A673 (cell line): Measurements from ENCODE around the gene MAST4.

Source experiments
- EZH2 ChIP-seq: fragments of 200-600 bp; sonication (generic); IDR thresholded peaks from 2 replicates; pipeline ENCODE4 v1.6.1; 2017; ENCODE audit warnings: borderline replicate concordance, low read depth, mild to moderate bottlenecking, mixed read lengths, antibody characterized with exemption, low read length; ENCODE audit not compliant: poor library complexity, severe bottlenecking
- TF ChIP-seq, protein P1 (sequence below): fragments of 300-800, 200-600 bp; sonication (generic); conservative IDR thresholded peaks from 2 replicates; pipeline ENCODE4 v1.5.1; 2017; ENCODE audit warnings: low read depth, mild to moderate bottlenecking, antibody characterized with exemption, low read length, moderate library complexity, mixed read lengths

DNA sequence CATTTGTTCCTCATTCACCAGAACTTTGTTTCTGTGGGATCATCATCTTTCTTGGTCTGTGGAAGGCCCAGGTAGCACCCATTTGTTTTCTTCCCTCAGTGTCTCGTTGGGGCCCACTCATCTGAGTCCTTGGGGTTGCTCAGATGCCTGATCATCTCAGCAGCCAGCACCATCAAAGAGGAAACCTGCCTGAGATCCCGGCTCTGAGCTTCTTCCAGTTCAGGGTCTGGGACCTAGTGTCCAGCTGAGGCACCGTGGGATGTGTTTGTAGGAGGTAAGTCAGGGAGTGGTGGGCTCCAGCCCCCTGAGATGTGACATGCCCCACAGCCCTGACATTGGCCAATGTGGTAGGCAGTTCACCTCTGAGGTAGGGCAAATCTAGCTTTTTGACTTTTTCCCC lies 609.8 kb downstream of the MAST4 start:
- TF ChIP-seq EZH2, result no peak
- TF ChIP-seq, protein P1, sequence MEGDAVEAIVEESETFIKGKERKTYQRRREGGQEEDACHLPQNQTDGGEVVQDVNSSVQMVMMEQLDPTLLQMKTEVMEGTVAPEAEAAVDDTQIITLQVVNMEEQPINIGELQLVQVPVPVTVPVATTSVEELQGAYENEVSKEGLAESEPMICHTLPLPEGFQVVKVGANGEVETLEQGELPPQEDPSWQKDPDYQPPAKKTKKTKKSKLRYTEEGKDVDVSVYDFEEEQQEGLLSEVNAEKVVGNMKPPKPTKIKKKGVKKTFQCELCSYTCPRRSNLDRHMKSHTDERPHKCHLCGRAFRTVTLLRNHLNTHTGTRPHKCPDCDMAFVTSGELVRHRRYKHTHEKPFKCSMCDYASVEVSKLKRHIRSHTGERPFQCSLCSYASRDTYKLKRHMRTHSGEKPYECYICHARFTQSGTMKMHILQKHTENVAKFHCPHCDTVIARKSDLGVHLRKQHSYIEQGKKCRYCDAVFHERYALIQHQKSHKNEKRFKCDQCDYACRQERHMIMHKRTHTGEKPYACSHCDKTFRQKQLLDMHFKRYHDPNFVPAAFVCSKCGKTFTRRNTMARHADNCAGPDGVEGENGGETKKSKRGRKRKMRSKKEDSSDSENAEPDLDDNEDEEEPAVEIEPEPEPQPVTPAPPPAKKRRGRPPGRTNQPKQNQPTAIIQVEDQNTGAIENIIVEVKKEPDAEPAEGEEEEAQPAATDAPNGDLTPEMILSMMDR, result no peak
